K562 (cell line): ENCODE results near the gene CENPQ. TPM values are rescaled to one million over a fixed set of nuclear protein-coding genes. Genes with fewer than 3 reads are reported as not detected.
A peak's percentile ranks its signal among the peaks of the same experiment; 100 is the strongest.

Source experiments
- FIP1L1 ChIP-seq: fragments of 200-400 bp; formaldehyde crosslinking; IDR thresholded peaks from 2 replicates; pipeline ENCODE4 v1.6.1; 2018; ENCODE audit warnings: mild to moderate bottlenecking, low read depth, low read length; ENCODE audit not compliant: poor library complexity, severe bottlenecking
- HINFP ChIP-seq: fragments of 450-650 bp; conservative IDR thresholded peaks from 2 replicates; pipeline ENCODE4 v1.6.1; 2016; ENCODE audit warnings: missing genetic modification characterization, low read depth, mild to moderate bottlenecking, control low read depth, missing compliant biosample characterization
- HMGXB4 ChIP-seq: sonication (generic); formaldehyde crosslinking; IDR thresholded peaks from 2 replicates; pipeline ENCODE4 v1.8.1; 2023; ENCODE audit warnings: mild to moderate bottlenecking, missing genetic modification reagents
- KAT7 ChIP-seq: sonication (generic); formaldehyde crosslinking; IDR thresholded peaks from 2 replicates; pipeline ENCODE4 v1.8.0; 2022; ENCODE audit warnings: missing genetic modification reagents, mild to moderate bottlenecking, borderline replicate concordance
- MCM5 ChIP-seq: fragments of 450-650 bp; IDR thresholded peaks from 2 replicates; pipeline ENCODE4 v1.6.1; 2016; ENCODE audit warnings: low read depth
- NCOA4 ChIP-seq: fragments of 450-650 bp; IDR thresholded peaks from 2 replicates; pipeline ENCODE4 v1.6.1; 2018; ENCODE audit warnings: mild to moderate bottlenecking; ENCODE audit not compliant: partially characterized antibody
- NKRF ChIP-seq: fragments of 450-650 bp; IDR thresholded peaks from 2 replicates; pipeline ENCODE4 v1.6.1; 2016; ENCODE audit warnings: borderline replicate concordance
- NR4A1 ChIP-seq, 2 experiments: fragments of 250-450 bp in 1 of 2; fragments of 450-650 bp in 1 of 2; sonication (Bioruptor Pico) in 1 of 2; IDR thresholded peaks; 2 replicates each; pipeline versions ENCODE4 v1.4.0 to v1.6.1; 2016 to 2020; ENCODE audit warnings: mild to moderate bottlenecking in 2 of 2, missing compliant biosample characterization in 1 of 2, missing genetic modification characterization in 1 of 2, moderate library complexity in 1 of 2
- RBM22 ChIP-seq: fragments of 200-400 bp; formaldehyde crosslinking; IDR thresholded peaks from 2 replicates; pipeline ENCODE4 v1.6.1; 2018; ENCODE audit warnings: low read length, low read depth; ENCODE audit not compliant: poor library complexity, severe bottlenecking
- SAFB ChIP-seq: fragments of 200-400 bp; formaldehyde crosslinking; IDR thresholded peaks from 2 replicates; pipeline ENCODE4 v1.6.1; 2017; ENCODE audit warnings: low read depth, low read length, borderline replicate concordance
- TAF15 ChIP-seq: fragments of 200-400 bp; formaldehyde crosslinking; IDR thresholded peaks from 2 replicates; pipeline ENCODE4 v1.6.1; 2017; ENCODE audit warnings: mild to moderate bottlenecking, low read depth, low read length, moderate library complexity
- ZBTB7A ChIP-seq: IDR thresholded peaks from 2 replicates; pipeline ENCODE4 v1.6.1; 2011; ENCODE audit warnings: low read depth, mild to moderate bottlenecking, low read length, moderate library complexity, borderline replicate concordance; ENCODE audit not compliant: control insufficient read depth
- ZFX ChIP-seq: sonication (generic); formaldehyde crosslinking; IDR thresholded peaks from 2 replicates; pipeline ENCODE4 v1.8.0; 2022; ENCODE audit warnings: mild to moderate bottlenecking, missing genetic modification reagents, moderate library complexity
- ZNF174 ChIP-seq: fragments of 250-450 bp; sonication (Bioruptor Pico); IDR thresholded peaks from 2 replicates; pipeline ENCODE4 v1.4.0; 2020; ENCODE audit warnings: mild to moderate bottlenecking
- ZNF655 ChIP-seq: fragments of 250-450 bp; sonication (Bioruptor Pico); IDR thresholded peaks from 2 replicates; pipeline ENCODE4 v1.5.0; 2021
- ZNF717 ChIP-seq: fragments of 250-450 bp; sonication (Bioruptor Pico); IDR thresholded peaks from 2 replicates; pipeline ENCODE4 v1.5.0; 2021
- ZNF77 ChIP-seq: fragments of 250-450 bp; sonication (Bioruptor Pico); IDR thresholded peaks from 2 replicates; pipeline ENCODE4 v1.5.0; 2020
- polyA plus RNA-seq, 8 experiments: library from polyadenylated mRNA; depleted of rRNA in 4 of 8; stranded (reverse) in 5 of 8; unstranded in 3 of 8; fragments of >200 nt; fragmentation: Nextera tagmentation in 2 of 8; fragmentation: Illumina TruSeq in 1 of 8; extraction: Ambion mirVana in 2 of 8; extraction: Trizol in 1 of 8; gene quantifications; 2 replicates each; pipeline versions ENCODE4 v1.2.1 to v1.2.3, GENCODE V29; 2011 to 2014; ENCODE audit warnings: inconsistent platforms in 1 of 8, missing spikeins in 1 of 8
- total RNA-seq, 7 experiments: library from RNA; depleted of rRNA in 6 of 7; stranded (reverse); fragments of >200 nt in 6 of 7; fragmentation: Illumina TruSeq in 2 of 7; extraction: Trizol in 2 of 7; gene quantifications; 2 replicates each; pipeline versions ENCODE4 v1.2.1 to v1.2.3, GENCODE V29; 2011 to 2021; ENCODE audit warnings: low replicate concordance in 1 of 7
- TF ChIP-seq, protein P1 (sequence below): sonication (generic); formaldehyde crosslinking; IDR thresholded peaks from 2 replicates; pipeline ENCODE4 v1.8.0; 2022; ENCODE audit warnings: mild to moderate bottlenecking, missing genetic modification reagents
- TF ChIP-seq, protein P2 (sequence below), 2 experiments: fragments of 450-650 bp in 1 of 2; sonication (generic) in 1 of 2; formaldehyde crosslinking; conservative IDR thresholded peaks; 2 replicates each; pipeline versions ENCODE4 v1.4.0 to v1.8.1; 2020 to 2022; ENCODE audit warnings: mild to moderate bottlenecking in 1 of 2, missing genetic modification reagents in 1 of 2

CENPQ gene
- total and polyA plus RNA-seq, 9 of the 15 experiments (the other 6 are each of a cell fraction or from before 2014, with no cell fraction given) = 12.7 to 48.3 (median 26.4) TPM

GRCh38 chr6:49462927-49463611 lies at the start of gene CENPQ, which contains the start of gene MMUT (continued):
- TF ChIP-seq ZNF655 (CRISPR knock-in tag) (no peak), MCM5 (no peak), ZNF174 (CRISPR knock-in tag) (no peak), TAF15 (no peak), KAT7 (CRISPR knock-in tag) (no peak; the same call in 1 of the 2 replicates), NCOA4 (no peak), ZBTB7A (peak; percentile 53; the same call in 1 of the 2 replicates), RBM22 (no peak), ZFX (CRISPR knock-in tag) (peak; percentile 86), HMGXB4 (CRISPR knock-in tag) (no peak), ZNF717 (CRISPR knock-in tag) (no peak), ZNF77 (CRISPR knock-in tag) (no peak), NKRF (peak; percentile 91), SAFB (no peak), FIP1L1 (no peak), HINFP (tag) (no peak), NR4A1 (CRISPR knock-in tag; IDR thresholded peaks at IDR 0.05) (no peak), NR4A1 (tag; IDR thresholded peaks at IDR 0.05) (no peak)
- TF ChIP-seq, protein P1, sequence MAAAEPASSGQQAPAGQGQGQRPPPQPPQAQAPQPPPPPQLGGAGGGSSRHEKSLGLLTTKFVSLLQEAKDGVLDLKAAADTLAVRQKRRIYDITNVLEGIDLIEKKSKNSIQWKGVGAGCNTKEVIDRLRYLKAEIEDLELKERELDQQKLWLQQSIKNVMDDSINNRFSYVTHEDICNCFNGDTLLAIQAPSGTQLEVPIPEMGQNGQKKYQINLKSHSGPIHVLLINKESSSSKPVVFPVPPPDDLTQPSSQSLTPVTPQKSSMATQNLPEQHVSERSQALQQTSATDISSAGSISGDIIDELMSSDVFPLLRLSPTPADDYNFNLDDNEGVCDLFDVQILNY (CRISPR knock-in tag) = peak; percentile 90
- TF ChIP-seq, protein P2, sequence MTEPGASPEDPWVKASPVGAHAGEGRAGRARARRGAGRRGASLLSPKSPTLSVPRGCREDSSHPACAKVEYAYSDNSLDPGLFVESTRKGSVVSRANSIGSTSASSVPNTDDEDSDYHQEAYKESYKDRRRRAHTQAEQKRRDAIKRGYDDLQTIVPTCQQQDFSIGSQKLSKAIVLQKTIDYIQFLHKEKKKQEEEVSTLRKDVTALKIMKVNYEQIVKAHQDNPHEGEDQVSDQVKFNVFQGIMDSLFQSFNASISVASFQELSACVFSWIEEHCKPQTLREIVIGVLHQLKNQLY (CRISPR knock-in tag; conservative IDR thresholded peaks at IDR 0.05) = no peak
